ENCODE data around the gene CENATAC. TPM values are rescaled to one million over a fixed set of nuclear protein-coding genes. Genes with fewer than 3 reads are reported as not detected.

Gene CENATAC
- total and polyA plus RNA-seq, 2 donors (not counting 1 experiment from before 2014, with no cell fraction given), result 50.1 to 122 TPM

DNA sequence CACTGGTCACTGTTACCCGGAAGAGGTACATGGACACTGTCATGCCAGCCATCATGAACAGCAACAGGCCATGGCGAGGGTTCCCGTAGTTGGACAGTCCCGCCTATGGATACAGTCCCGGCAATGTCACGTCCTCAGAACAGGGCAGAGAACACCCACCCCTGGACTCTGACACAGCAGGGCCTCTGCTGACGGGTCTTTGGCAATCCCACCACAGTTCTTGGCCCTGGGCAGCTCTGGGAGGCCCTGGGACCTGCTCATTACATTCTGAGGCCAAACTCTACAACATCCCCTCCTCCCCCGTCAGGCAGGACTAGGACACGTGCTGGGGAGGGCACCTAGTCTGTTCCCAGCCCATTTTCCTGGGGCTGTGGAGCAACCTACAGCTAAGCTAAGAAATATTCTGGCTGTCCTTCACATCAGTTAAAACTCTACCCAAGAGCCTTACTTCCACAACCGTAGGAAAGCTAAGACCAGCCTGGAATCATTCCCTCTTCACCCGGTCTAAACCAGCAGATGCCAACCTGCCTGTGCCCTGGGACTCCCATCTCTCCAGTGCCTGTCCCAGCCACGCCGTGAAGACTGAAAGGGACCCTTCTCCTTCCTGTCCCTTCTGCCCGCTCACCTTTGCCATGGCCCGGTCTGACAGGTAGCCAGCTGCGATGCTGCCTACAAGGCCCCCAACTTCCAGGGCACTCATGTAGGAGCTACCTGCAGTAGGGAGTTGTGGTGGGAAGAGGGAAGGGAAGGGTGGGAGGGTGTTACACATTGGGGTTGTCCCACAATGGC, 28.2 kb downstream of the CENATAC start:
- Histone ChIP-seq H3K4me2 (replicated peaks; ENCODE audit: low read depth, low read length, poor library complexity, severe bottlenecking) (no peak overlapping the region), H4K20me1 (ENCODE audit: control insufficient read depth, insufficient read depth, low read length, poor library complexity, severe bottlenecking) (peaks cover 6% of the 10 kb centered on the region), H3K27me3 (replicated peaks in 1 of 4; ENCODE audit: control extremely low read depth in 1 of 4, control insufficient read depth in 3 of 4, insufficient read depth in 4 of 4, low read length in 3 of 4) (no peaks in the 10 kb centered on the region), H3K9me3 (ENCODE audit: control extremely low read depth in 1 of 3, control insufficient read depth in 2 of 3, insufficient read depth in 1 of 3, low read length in 2 of 3) (no peaks in the 10 kb centered on the region), H2AFZ (ENCODE audit: insufficient read depth, low read depth, low read length, poor library complexity, severe bottlenecking) (no peak overlapping the region), H3K4me1 (ENCODE audit: control insufficient read depth in 2 of 2, insufficient read depth in 2 of 2, low read length in 2 of 2) (peaks cover 4 to 10% of the 10 kb centered on the region in 2 donors), H3K9ac (ENCODE audit: low read length) (no peak overlapping the region), H3K79me2 (ENCODE audit: control insufficient read depth, insufficient read depth, low read length) (peaks cover 39% of the 10 kb centered on the region), H3K4me3 (ENCODE audit: control extremely low read depth in 1 of 5, extremely low read depth in 1 of 5, insufficient read depth in 1 of 5, low read depth in 2 of 5, low read length in 4 of 5) (no peak overlapping the region), H3K36me3 (replicated peaks in 1 of 2; ENCODE audit: control extremely low read depth in 1 of 2, control insufficient read depth in 1 of 2, extremely low read depth in 1 of 2, insufficient read depth in 2 of 2, low read length in 1 of 2) (peaks cover 7 to 41% of the 10 kb centered on the region in 2 experiments), H3K27ac (ENCODE audit: low read length in 2 of 2) (no peak overlapping the region)
- Mint-ChIP-seq H3K4me3 (no peak overlapping the region), H3K27me3 (no peaks in the 10 kb centered on the region), H3K4me1 (peaks cover 23% of the 10 kb centered on the region), H3K27ac (peak overlapping the region; percentile 20), H3K9me3 (ENCODE audit: insufficient read depth) (no peaks in the 10 kb centered on the region)
- DNase-seq (no peak), ATAC-seq (ENCODE audit: low read depth) (no peak)
- TF ChIP-seq EZH2 (IDR thresholded peaks at IDR 0.05; ENCODE audit: borderline replicate concordance, insufficient read depth, low read depth, low read length, poor library complexity, severe bottlenecking), result no peak
- TF ChIP-seq, protein P1, sequence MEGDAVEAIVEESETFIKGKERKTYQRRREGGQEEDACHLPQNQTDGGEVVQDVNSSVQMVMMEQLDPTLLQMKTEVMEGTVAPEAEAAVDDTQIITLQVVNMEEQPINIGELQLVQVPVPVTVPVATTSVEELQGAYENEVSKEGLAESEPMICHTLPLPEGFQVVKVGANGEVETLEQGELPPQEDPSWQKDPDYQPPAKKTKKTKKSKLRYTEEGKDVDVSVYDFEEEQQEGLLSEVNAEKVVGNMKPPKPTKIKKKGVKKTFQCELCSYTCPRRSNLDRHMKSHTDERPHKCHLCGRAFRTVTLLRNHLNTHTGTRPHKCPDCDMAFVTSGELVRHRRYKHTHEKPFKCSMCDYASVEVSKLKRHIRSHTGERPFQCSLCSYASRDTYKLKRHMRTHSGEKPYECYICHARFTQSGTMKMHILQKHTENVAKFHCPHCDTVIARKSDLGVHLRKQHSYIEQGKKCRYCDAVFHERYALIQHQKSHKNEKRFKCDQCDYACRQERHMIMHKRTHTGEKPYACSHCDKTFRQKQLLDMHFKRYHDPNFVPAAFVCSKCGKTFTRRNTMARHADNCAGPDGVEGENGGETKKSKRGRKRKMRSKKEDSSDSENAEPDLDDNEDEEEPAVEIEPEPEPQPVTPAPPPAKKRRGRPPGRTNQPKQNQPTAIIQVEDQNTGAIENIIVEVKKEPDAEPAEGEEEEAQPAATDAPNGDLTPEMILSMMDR (IDR thresholded peaks at IDR 0.05), result no peak
- ChIA-PET CTCF (interaction anchor here (1.1 kb wide), 1 partner anchor 18 kb away, joined by 3 read pairs; no protein-coding TSS in a partner anchor), POLR2A (interaction anchor here (0.6 kb wide), 1 partner anchor 180 kb away, joined by 4 read pairs; the partner anchor contains the start of gene CBL)
- intact Hi-C loops (cut with micrococcal nuclease), result no loop called here
- WGBS (ENCODE audit: insufficient coverage), result 96% methylated on average over 15 of the region's 16 CpGs

DNA sequence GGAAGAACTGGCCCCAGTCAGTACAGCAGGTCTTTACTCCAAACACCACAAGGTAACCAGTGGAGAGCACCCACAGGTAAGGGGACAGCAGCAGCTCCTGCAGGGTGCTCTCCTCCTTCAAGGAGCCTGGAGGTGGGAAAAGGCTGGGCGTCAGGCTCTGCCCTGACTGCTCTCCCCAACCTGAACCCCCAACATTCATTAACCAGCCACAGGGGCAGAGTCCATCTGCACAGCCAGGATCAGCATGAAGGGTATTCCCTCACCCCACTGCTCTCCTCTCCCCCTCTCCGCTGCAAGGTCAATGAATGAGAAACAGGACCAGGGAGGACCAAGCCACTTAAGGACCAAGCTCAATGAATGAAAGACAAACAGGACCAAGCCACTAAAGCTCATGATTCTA, 29.0 kb downstream of the CENATAC start:
- Mint-ChIP-seq H3K4me1 (peaks cover 20% of the 10 kb centered on the region), H3K4me3 (no peak overlapping the region), H3K27ac (no peak overlapping the region), H3K27me3 (no peaks in the 10 kb centered on the region), H3K9me3 (ENCODE audit: insufficient read depth) (no peaks in the 10 kb centered on the region)
- H3K27ac ChIP-seq (ENCODE audit: low read length in 2 of 2), result no peak overlapping the region
- ATAC-seq (ENCODE audit: low read depth) (no peak), DNase-seq (no peak)
- peaks cover 4 to 10% of the 10 kb centered on the region in 2 donors for H3K4me1 ChIP-seq (ENCODE audit: control insufficient read depth in 2 of 2, insufficient read depth in 2 of 2, low read length in 2 of 2)
- no peak overlapping the region for H3K4me2 ChIP-seq (replicated peaks; ENCODE audit: low read depth, low read length, poor library complexity, severe bottlenecking)
- H3K9me3 ChIP-seq (ENCODE audit: control extremely low read depth in 1 of 3, control insufficient read depth in 2 of 3, insufficient read depth in 1 of 3, low read length in 2 of 3), result no peaks in the 10 kb centered on the region
- H3K27me3 ChIP-seq (replicated peaks in 1 of 4; ENCODE audit: control extremely low read depth in 1 of 4, control insufficient read depth in 3 of 4, insufficient read depth in 4 of 4, low read length in 3 of 4), result no peaks in the 10 kb centered on the region
- H2AFZ ChIP-seq (ENCODE audit: insufficient read depth, low read depth, low read length, poor library complexity, severe bottlenecking), result no peak overlapping the region
- H3K79me2 ChIP-seq (ENCODE audit: control insufficient read depth, insufficient read depth, low read length), result peaks cover 31% of the 10 kb centered on the region
- no peak for TF ChIP-seq EZH2 (IDR thresholded peaks at IDR 0.05; ENCODE audit: borderline replicate concordance, insufficient read depth, low read depth, low read length, poor library complexity, severe bottlenecking)
- TF ChIP-seq, protein P1 (IDR thresholded peaks at IDR 0.05), result no peak
- H3K36me3 ChIP-seq (replicated peaks in 1 of 2; ENCODE audit: control extremely low read depth in 1 of 2, control insufficient read depth in 1 of 2, extremely low read depth in 1 of 2, insufficient read depth in 2 of 2, low read length in 1 of 2), result peaks cover 4 to 35% of the 10 kb centered on the region in 2 experiments
- POLR2A ChIA-PET, result interaction anchor here (0.6 kb wide), 1 partner anchor 179 kb away, joined by 4 read pairs; the partner anchor contains the start of gene CBL
- intact Hi-C loops (cut with micrococcal nuclease), result no loop called here
- no peak overlapping the region for H3K9ac ChIP-seq (ENCODE audit: low read length)
- no peak overlapping the region for H3K4me3 ChIP-seq (ENCODE audit: control extremely low read depth in 1 of 5, extremely low read depth in 1 of 5, insufficient read depth in 1 of 5, low read depth in 2 of 5, low read length in 4 of 5)
- H4K20me1 ChIP-seq (ENCODE audit: control insufficient read depth, insufficient read depth, low read length, poor library complexity, severe bottlenecking), result peaks cover 6% of the 10 kb centered on the region
- CTCF ChIA-PET, result interaction anchor here (1.1 kb wide), 1 partner anchor 17 kb away, joined by 3 read pairs; no protein-coding TSS in a partner anchor
- WGBS (ENCODE audit: insufficient coverage), result 93% methylated on average over 2 of the region's 2 CpGs

All from B cell (primary cell).